ENCODE data around the gene CATSPER1. TPM values are rescaled to one million over a fixed set of nuclear protein-coding genes. Genes with fewer than 3 reads are reported as not detected.

The CATSPER1 gene
- total RNA-seq, 1 experiment from 2014 or later = 0.61 TPM

DNA sequence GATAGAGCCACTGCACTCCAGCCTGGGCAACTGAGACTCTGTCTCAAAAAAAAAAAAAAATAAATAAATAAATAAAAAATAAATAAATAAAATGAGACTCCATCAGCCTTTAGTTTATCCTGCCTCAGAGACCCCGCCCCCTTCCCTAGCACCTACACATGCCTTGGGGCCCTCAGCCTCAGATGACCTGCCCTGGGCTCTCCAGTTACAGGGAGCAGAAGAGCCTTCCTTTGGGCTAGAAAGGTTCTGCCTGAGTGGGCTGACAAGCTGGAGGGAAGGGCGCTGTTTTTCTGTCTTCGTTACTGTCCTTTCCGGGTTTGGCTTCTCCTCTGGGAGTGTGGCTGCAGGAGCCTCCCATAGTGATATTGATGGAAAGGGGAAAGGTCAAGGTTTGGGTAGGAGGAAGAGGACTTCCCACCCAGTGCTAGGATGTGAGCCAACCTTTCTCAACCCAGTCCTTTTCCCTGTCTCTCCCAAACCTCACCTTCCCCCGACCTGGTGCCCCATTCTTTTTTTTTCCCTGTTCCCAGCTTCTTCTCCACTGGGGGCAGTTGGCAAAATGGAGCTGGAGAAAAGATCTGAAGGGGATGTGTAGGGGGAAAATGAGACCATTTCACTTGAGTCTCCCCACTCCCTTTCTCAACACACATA, 24.4 kb upstream of the CATSPER1 start:
- H3K4me3 Mint-ChIP-seq (ENCODE audit: unreplicated experiment) = peak overlapping the region; percentile 97
- DNase-seq (ENCODE audit: unreplicated experiment) = no peak
- BruUV-seq (replicated peaks) = no TSS peak
- peak overlapping the region; percentile 91 for H3K27ac Mint-ChIP-seq (ENCODE audit: low read depth, unreplicated experiment)
- ChIA-PET CTCF (interaction anchor here (0.6 to 6.1 kb wide), 5 partner anchors 17 to 166 kb away, joined by 3 to 75 read pairs (median 4); no protein-coding TSS in a partner anchor), POLR2A (interaction anchor here (0.7 to 6.5 kb wide), 7 partner anchors 15 to 388 kb away, joined by 3 to 69 read pairs (median 15); partner anchors contain the start of genes BANF1, CCDC85B, EIF1AD and FIBP)
- peaks cover 24% of the 10 kb centered on the region for H3K36me3 Mint-ChIP-seq (ENCODE audit: insufficient read depth, unreplicated experiment)
- peaks cover 5% of the 10 kb centered on the region for H3K4me1 Mint-ChIP-seq (ENCODE audit: insufficient read depth, unreplicated experiment)
- TF ChIP-seq, protein P1, sequence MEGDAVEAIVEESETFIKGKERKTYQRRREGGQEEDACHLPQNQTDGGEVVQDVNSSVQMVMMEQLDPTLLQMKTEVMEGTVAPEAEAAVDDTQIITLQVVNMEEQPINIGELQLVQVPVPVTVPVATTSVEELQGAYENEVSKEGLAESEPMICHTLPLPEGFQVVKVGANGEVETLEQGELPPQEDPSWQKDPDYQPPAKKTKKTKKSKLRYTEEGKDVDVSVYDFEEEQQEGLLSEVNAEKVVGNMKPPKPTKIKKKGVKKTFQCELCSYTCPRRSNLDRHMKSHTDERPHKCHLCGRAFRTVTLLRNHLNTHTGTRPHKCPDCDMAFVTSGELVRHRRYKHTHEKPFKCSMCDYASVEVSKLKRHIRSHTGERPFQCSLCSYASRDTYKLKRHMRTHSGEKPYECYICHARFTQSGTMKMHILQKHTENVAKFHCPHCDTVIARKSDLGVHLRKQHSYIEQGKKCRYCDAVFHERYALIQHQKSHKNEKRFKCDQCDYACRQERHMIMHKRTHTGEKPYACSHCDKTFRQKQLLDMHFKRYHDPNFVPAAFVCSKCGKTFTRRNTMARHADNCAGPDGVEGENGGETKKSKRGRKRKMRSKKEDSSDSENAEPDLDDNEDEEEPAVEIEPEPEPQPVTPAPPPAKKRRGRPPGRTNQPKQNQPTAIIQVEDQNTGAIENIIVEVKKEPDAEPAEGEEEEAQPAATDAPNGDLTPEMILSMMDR (IDR thresholded peaks at IDR 0.05; ENCODE audit: unreplicated experiment) = no peak
- no peaks in the 10 kb centered on the region for H3K27me3 Mint-ChIP-seq (ENCODE audit: insufficient read depth, unreplicated experiment)
- intact Hi-C loops (cut with micrococcal nuclease) = loop anchor here (10.0 kb wide), 1 partner anchor 46 kb away; the partner anchor contains the start of genes BANF1 and EIF1AD
- H3K9me3 Mint-ChIP-seq (ENCODE audit: unreplicated experiment) = no peaks in the 10 kb centered on the region

DNA sequence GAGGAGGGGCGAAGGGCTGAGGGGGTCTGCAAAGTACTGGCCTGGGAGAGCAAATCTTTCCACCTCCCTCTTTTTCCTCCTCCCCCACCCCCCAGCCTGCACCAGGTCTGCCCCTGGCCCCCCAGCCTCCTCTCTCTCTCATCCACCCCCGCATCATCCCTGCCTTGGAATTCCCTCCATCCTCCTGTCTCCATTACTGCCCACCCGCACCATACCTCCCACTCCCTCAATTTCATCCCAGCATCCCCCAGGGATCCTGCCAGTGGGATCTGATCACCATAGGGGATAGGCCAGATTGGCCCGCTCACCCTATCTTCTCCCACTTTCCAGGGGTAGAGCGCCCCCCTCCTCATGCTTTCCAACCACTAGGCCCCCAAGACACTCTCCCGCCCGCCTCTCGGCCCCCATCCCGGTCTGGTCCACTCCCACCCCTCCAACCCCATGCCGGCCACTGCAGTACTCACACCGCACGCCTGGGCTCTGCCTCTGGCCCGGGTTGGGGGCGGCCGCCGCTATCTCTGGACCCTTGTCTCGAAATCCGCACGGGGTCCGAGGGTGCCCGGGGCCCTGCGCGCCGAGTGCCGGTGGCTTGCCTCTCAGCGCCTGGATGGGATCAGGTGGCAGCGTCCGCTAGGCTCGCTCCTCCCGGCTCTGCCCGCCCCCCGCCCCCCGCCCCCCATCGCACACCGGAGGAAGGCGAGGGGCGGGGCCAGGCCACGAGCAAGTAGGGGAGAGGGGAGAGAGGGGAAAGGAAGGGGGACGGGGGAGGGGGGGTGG, 22.5 kb upstream of the CATSPER1 start, which contains the start of gene GAL3ST3:
Gene GAL3ST3 (minus strand): TSS at position 615 of the 777 bp plus-strand sequence. CDS start 3,746 bp downstream, outside the sequence.
- no peak within 1 kb of the TSS for H3K4me3 Mint-ChIP-seq (ENCODE audit: unreplicated experiment)
- no peak within 1 kb of the TSS for H3K27ac Mint-ChIP-seq (ENCODE audit: low read depth, unreplicated experiment)
- no peak for DNase-seq (ENCODE audit: unreplicated experiment)
- no peaks in the 10 kb centered on the region for H3K9me3 Mint-ChIP-seq (ENCODE audit: unreplicated experiment)
- no peaks in the 10 kb centered on the region for H3K27me3 Mint-ChIP-seq (ENCODE audit: insufficient read depth, unreplicated experiment)
- intact Hi-C loops (cut with micrococcal nuclease) = no loop called here
- CTCF ChIA-PET = interaction anchor here (0.7 to 1.0 kb wide), 3 partner anchors 19 to 88 kb away, joined by 3 to 4 read pairs (median 3); no protein-coding TSS in a partner anchor
- BruUV-seq (replicated peaks) = no TSS peak
- peaks cover 6% of the 10 kb centered on the region for H3K36me3 Mint-ChIP-seq (ENCODE audit: insufficient read depth, unreplicated experiment)
- peaks cover 5% of the 10 kb centered on the region for H3K4me1 Mint-ChIP-seq (ENCODE audit: insufficient read depth, unreplicated experiment)
- POLR2A ChIA-PET = interaction anchor here (1.4 kb wide), 1 partner anchor 46 kb away, joined by 5 read pairs; the partner anchor contains the start of gene BANF1
- TF ChIP-seq, protein P1 (IDR thresholded peaks at IDR 0.05; ENCODE audit: unreplicated experiment) = no peak

DNA sequence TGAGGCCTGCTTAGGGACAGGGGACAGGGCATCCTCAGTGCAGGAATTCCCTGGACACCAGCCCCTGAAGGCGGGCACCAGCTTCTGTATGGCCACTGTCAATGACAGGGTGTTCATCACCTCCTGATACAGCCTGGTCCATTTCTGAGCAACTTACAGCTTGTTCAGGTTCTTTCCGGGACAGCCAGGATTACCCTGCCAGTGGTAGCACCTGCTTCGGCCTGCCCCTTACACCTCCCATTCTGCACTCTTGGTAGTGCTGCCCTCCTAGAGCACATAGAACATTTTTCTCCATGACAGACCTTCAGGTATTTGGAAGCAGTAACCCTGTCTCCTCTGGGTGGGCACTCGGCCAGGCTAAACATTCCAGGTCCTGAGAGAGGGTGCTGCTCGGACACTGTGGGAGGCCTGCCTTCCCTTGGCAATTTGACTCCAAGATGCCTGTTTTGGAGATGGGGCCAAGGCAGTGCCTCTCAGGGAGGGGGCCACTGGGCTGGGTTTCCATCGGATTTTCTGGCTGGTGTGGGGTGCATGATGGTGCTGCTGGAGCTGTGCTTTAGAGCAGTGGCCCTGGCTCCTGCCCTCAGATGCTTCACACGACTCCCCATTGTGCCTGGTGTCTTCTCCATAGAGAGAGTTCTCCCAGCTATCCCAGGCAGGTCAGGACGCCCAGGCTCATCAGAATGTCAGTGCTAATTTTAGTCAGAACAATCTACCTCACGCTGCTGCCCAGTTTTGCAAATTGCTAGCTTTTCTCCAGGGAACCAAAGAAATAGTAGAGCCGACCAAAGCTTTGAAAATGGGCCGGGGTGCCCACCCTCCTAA, 21.5 kb upstream of the CATSPER1 start:
- intact Hi-C loops (cut with micrococcal nuclease) = no loop called here
- H3K4me3 Mint-ChIP-seq (ENCODE audit: unreplicated experiment) = no peak overlapping the region
- H3K36me3 Mint-ChIP-seq (ENCODE audit: insufficient read depth, unreplicated experiment) = peaks cover 6% of the 10 kb centered on the region
- H3K9me3 Mint-ChIP-seq (ENCODE audit: unreplicated experiment) = no peaks in the 10 kb centered on the region
- H3K27ac Mint-ChIP-seq (ENCODE audit: low read depth, unreplicated experiment) = no peak overlapping the region
- no peak for DNase-seq (ENCODE audit: unreplicated experiment)
- no TSS peak for BruUV-seq (replicated peaks)
- peaks cover 5% of the 10 kb centered on the region for H3K4me1 Mint-ChIP-seq (ENCODE audit: insufficient read depth, unreplicated experiment)
- TF ChIP-seq, protein P1 (IDR thresholded peaks at IDR 0.05; ENCODE audit: unreplicated experiment) = no peak
- CTCF ChIA-PET = interaction anchor here (0.6 to 1.5 kb wide), 7 partner anchors 12 to 1223 kb away, joined by 3 to 5 read pairs (median 3); partner anchors contain the start of gene BANF1
- no peaks in the 10 kb centered on the region for H3K27me3 Mint-ChIP-seq (ENCODE audit: insufficient read depth, unreplicated experiment)
- POLR2A ChIA-PET = interaction anchor here (1.4 kb wide), 1 partner anchor 45 kb away, joined by 5 read pairs; the partner anchor contains the start of gene BANF1
